ENCODE results near the gene LHFPL3. TPM values are rescaled to one million over a fixed set of nuclear protein-coding genes. Genes with fewer than 3 reads are reported as not detected.

Gene LHFPL3
- total and polyA plus RNA-seq, 2 experiments from 2014 or later, result not detected

GRCh38 chr7:104535841-104536240 is 207.4 kb downstream of the LHFPL3 start:
- no peaks in the 10 kb centered on the region for H3K79me2 ChIP-seq (ENCODE audit: insufficient read depth)
- no peak for TF ChIP-seq EZH2phosphoT487 (IDR thresholded peaks at IDR 0.05; ENCODE audit: insufficient read depth, low read depth)
- TF ChIP-seq EZH2 (IDR thresholded peaks at IDR 0.05; ENCODE audit: insufficient read depth, poor library complexity, severe bottlenecking), result no peak

GRCh38 chr7:104536956-104537355 is 208.6 kb downstream of the LHFPL3 start:
- Histone ChIP-seq H3F3A (ENCODE audit: insufficient read depth) (no peaks in the 10 kb centered on the region), H3K27me3 (replicated peaks; ENCODE audit: insufficient read depth) (no peaks in the 10 kb centered on the region), H2AFZ (no peak overlapping the region), H3K27ac (no peak overlapping the region), H3K9me3 (ENCODE audit: low read depth) (no peaks in the 10 kb centered on the region), H3K4me2 (ENCODE audit: unreplicated experiment) (no peak overlapping the region), H3K9ac (no peak overlapping the region), H3K36me3 (ENCODE audit: low read depth) (no peaks in the 10 kb centered on the region), H3K4me3 (no peak overlapping the region), H4K20me1 (ENCODE audit: insufficient read depth) (no peaks in the 10 kb centered on the region), H3K4me1 (ENCODE audit: insufficient read depth) (no peaks in the 10 kb centered on the region), H3K79me2 (ENCODE audit: insufficient read depth) (no peaks in the 10 kb centered on the region), H3K9me2 (ENCODE audit: insufficient read depth) (no peaks in the 10 kb centered on the region)
- in situ Hi-C loops (cut with MboI), result no loop called here
- 0% methylated on average over 1 of the region's 1 CpG for WGBS, 2 experiments (ENCODE audit: low coverage in 1 of 2, low lambda C conversion rate in 2 of 2, missing lambda C conversion rate in 2 of 2)
- DNase-seq, result no peak
- no peak for TF ChIP-seq EZH2 (IDR thresholded peaks at IDR 0.05; ENCODE audit: insufficient read depth, poor library complexity, severe bottlenecking)
- no peak for TF ChIP-seq EZH2phosphoT487 (IDR thresholded peaks at IDR 0.05; ENCODE audit: insufficient read depth, low read depth)

More at GRCh38 chr7:104535841-104536240, 207.4 kb downstream of the LHFPL3 start:
- no peak overlapping the region for H3K4me3 ChIP-seq
- no peak for DNase-seq
- H3K36me3 ChIP-seq (ENCODE audit: low read depth), result no peaks in the 10 kb centered on the region
- H3F3A ChIP-seq (ENCODE audit: insufficient read depth), result no peaks in the 10 kb centered on the region
- in situ Hi-C loops (cut with MboI), result no loop called here
- no peak overlapping the region for H3K9ac ChIP-seq
- H3K9me3 ChIP-seq (ENCODE audit: low read depth), result no peaks in the 10 kb centered on the region
- no peak overlapping the region for H3K27ac ChIP-seq
- no peaks in the 10 kb centered on the region for H3K4me1 ChIP-seq (ENCODE audit: insufficient read depth)
- H3K4me2 ChIP-seq (ENCODE audit: unreplicated experiment), result no peak overlapping the region
- no peaks in the 10 kb centered on the region for H4K20me1 ChIP-seq (ENCODE audit: insufficient read depth)
- 40 to 47% methylated on average over 6 of the region's 6 CpGs for WGBS, 2 experiments (ENCODE audit: low coverage in 1 of 2, low lambda C conversion rate in 2 of 2, missing lambda C conversion rate in 2 of 2)
- H2AFZ ChIP-seq, result no peak overlapping the region
- no peaks in the 10 kb centered on the region for H3K9me2 ChIP-seq (ENCODE audit: insufficient read depth)
- H3K27me3 ChIP-seq (replicated peaks; ENCODE audit: insufficient read depth), result no peaks in the 10 kb centered on the region

- Histone ChIP-seq H3K9ac (no peak overlapping the region), H3K9me3 (ENCODE audit: low read depth) (no peaks in the 10 kb centered on the region), H3K27me3 (replicated peaks; ENCODE audit: insufficient read depth) (no peaks in the 10 kb centered on the region), H3K79me2 (ENCODE audit: insufficient read depth) (no peaks in the 10 kb centered on the region), H3K4me1 (ENCODE audit: insufficient read depth) (no peaks in the 10 kb centered on the region), H3K36me3 (ENCODE audit: low read depth) (no peaks in the 10 kb centered on the region), H3F3A (ENCODE audit: insufficient read depth) (no peaks in the 10 kb centered on the region), H3K9me2 (ENCODE audit: insufficient read depth) (no peaks in the 10 kb centered on the region), H3K4me3 (no peak overlapping the region), H3K27ac (no peak overlapping the region), H4K20me1 (ENCODE audit: insufficient read depth) (no peaks in the 10 kb centered on the region), H2AFZ (no peak overlapping the region), H3K4me2 (ENCODE audit: unreplicated experiment) (no peak overlapping the region)
- no peak for DNase-seq
- in situ Hi-C loops (cut with MboI), result no loop called here
- TF ChIP-seq EZH2 (IDR thresholded peaks at IDR 0.05; ENCODE audit: insufficient read depth, poor library complexity, severe bottlenecking), result no peak
- TF ChIP-seq EZH2phosphoT487 (IDR thresholded peaks at IDR 0.05; ENCODE audit: insufficient read depth, low read depth), result no peak
- 5 to 9% methylated on average over 4 of the region's 4 CpGs for WGBS, 2 experiments (ENCODE audit: low coverage in 1 of 2, low lambda C conversion rate in 2 of 2, missing lambda C conversion rate in 2 of 2)
Observed at GRCh38 chr7:104538152-104538551, 209.7 kb downstream of the LHFPL3 start.

- DNase-seq, result no peak
- no peaks in the 10 kb centered on the region for H3K36me3 ChIP-seq (ENCODE audit: low read depth)
- H3K9me3 ChIP-seq (ENCODE audit: low read depth), result no peaks in the 10 kb centered on the region
- in situ Hi-C loops (cut with MboI), result no loop called here
- no peaks in the 10 kb centered on the region for H3F3A ChIP-seq (ENCODE audit: insufficient read depth)
- no peak overlapping the region for H2AFZ ChIP-seq
- WGBS, 2 experiments (ENCODE audit: low coverage in 1 of 2, low lambda C conversion rate in 2 of 2, missing lambda C conversion rate in 2 of 2), result 0 to 2% methylated on average over 4 of the region's 4 CpGs
- TF ChIP-seq EZH2phosphoT487 (IDR thresholded peaks at IDR 0.05; ENCODE audit: insufficient read depth, low read depth) (no peak), EZH2 (IDR thresholded peaks at IDR 0.05; ENCODE audit: insufficient read depth, poor library complexity, severe bottlenecking) (no peak)
- no peaks in the 10 kb centered on the region for H3K27me3 ChIP-seq (replicated peaks; ENCODE audit: insufficient read depth)
- no peak overlapping the region for H3K9ac ChIP-seq
- no peaks in the 10 kb centered on the region for H3K79me2 ChIP-seq (ENCODE audit: insufficient read depth)
- H3K27ac ChIP-seq, result no peak overlapping the region
- no peaks in the 10 kb centered on the region for H3K4me1 ChIP-seq (ENCODE audit: insufficient read depth)
- H3K9me2 ChIP-seq (ENCODE audit: insufficient read depth), result no peaks in the 10 kb centered on the region
- H3K4me3 ChIP-seq, result no peak overlapping the region
- no peaks in the 10 kb centered on the region for H4K20me1 ChIP-seq (ENCODE audit: insufficient read depth)
- H3K4me2 ChIP-seq (ENCODE audit: unreplicated experiment), result no peak overlapping the region
Observed at GRCh38 chr7:104541897-104542296, 213.5 kb downstream of the LHFPL3 start.

GRCh38 chr7:104548861-104549260 is 220.5 kb downstream of the LHFPL3 start:
- Histone ChIP-seq H3K4me3 (no peak overlapping the region), H4K20me1 (ENCODE audit: insufficient read depth) (no peaks in the 10 kb centered on the region), H3K9me2 (ENCODE audit: insufficient read depth) (no peaks in the 10 kb centered on the region), H3K27ac (no peak overlapping the region), H3K79me2 (ENCODE audit: insufficient read depth) (no peaks in the 10 kb centered on the region), H3K27me3 (replicated peaks; ENCODE audit: insufficient read depth) (no peaks in the 10 kb centered on the region), H3K36me3 (ENCODE audit: low read depth) (no peaks in the 10 kb centered on the region), H3K9me3 (ENCODE audit: low read depth) (no peaks in the 10 kb centered on the region), H3F3A (ENCODE audit: insufficient read depth) (no peaks in the 10 kb centered on the region), H3K4me1 (ENCODE audit: insufficient read depth) (no peaks in the 10 kb centered on the region), H3K4me2 (ENCODE audit: unreplicated experiment) (no peak overlapping the region), H3K9ac (no peak overlapping the region), H2AFZ (no peak overlapping the region)
- TF ChIP-seq EZH2phosphoT487 (IDR thresholded peaks at IDR 0.05; ENCODE audit: insufficient read depth, low read depth) (no peak), EZH2 (IDR thresholded peaks at IDR 0.05; ENCODE audit: insufficient read depth, poor library complexity, severe bottlenecking) (no peak)
- in situ Hi-C loops (cut with MboI), result no loop called here
- DNase-seq, result no peak
- 5 to 14% methylated on average over 2 of the region's 2 CpGs for WGBS, 2 experiments (ENCODE audit: low coverage in 1 of 2, low lambda C conversion rate in 2 of 2, missing lambda C conversion rate in 2 of 2)

All from GM23248 (cell line).